Esophagus squamous epithelium (tissue), 4 donors: ENCODE data around the gene RASA3.

ENCODE experiments used
- POLR2A ChIP-seq, 4 donors: fragments of 450-650 bp; IDR thresholded peaks; one replicate each; pipeline ENCODE4 v1.6.1; 2017; ENCODE audit warnings: antibody characterized with exemption in 4 of 4, mild to moderate bottlenecking in 4 of 4, moderate library complexity in 3 of 4
- TF ChIP-seq, protein P1 (sequence below), 6 experiments: fragments of 450-650 bp in 4 of 6; fragments of 200-600 bp in 2 of 6; sonication (generic) in 2 of 6; IDR thresholded peaks; one replicate each; pipeline ENCODE4 v1.5.1; 2016 to 2019; ENCODE audit warnings: antibody characterized with exemption in 6 of 6, mild to moderate bottlenecking in 4 of 6, moderate library complexity in 4 of 6

DNA sequence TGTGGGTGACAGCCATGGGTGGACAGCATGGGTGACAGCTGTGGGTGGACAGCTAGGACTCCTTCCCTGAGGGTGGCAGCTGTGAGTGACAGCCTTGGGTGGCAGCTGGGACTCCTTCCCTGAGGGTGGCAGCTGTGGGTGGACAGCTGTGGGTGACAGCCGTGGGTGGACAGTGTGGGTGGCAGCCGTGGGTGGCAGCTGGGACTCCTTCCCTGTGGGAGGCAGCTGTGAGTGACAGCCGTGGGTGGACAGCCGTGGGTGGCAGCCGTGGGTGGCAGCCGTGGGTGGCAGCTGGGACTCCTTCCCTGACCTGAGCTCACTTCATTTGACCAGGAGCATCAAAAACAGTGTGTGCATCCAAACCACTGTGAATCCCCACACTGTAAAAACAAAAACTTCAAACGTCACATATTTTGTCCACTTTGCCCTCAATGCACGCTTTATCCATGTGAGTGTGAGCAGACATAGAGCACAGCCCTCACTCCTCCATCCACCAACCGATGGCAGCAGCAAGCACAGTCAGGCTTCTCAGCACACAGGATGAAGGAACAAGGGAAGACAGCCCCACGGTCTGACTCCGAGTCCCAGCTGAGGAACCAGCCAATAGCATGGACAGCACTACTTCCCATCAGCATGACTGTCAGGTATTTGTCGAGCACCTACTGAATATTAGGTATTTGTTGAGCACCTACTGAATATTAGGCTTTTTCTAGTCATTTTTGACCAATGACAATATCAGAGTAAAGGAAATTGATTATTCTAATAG lies 45.0 kb upstream of the RASA3 start:
- TF ChIP-seq, protein P1, sequence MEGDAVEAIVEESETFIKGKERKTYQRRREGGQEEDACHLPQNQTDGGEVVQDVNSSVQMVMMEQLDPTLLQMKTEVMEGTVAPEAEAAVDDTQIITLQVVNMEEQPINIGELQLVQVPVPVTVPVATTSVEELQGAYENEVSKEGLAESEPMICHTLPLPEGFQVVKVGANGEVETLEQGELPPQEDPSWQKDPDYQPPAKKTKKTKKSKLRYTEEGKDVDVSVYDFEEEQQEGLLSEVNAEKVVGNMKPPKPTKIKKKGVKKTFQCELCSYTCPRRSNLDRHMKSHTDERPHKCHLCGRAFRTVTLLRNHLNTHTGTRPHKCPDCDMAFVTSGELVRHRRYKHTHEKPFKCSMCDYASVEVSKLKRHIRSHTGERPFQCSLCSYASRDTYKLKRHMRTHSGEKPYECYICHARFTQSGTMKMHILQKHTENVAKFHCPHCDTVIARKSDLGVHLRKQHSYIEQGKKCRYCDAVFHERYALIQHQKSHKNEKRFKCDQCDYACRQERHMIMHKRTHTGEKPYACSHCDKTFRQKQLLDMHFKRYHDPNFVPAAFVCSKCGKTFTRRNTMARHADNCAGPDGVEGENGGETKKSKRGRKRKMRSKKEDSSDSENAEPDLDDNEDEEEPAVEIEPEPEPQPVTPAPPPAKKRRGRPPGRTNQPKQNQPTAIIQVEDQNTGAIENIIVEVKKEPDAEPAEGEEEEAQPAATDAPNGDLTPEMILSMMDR (IDR thresholded peaks at IDR 0.05) = no peak
- no peak for TF ChIP-seq POLR2A (IDR thresholded peaks at IDR 0.05)
